GM12875 (cell line): ENCODE data around the gene TSPYL2.

Source experiments
- H3K4me3 ChIP-seq: one replicate; pipeline ENCODE4 v1.5.1; 2011; ENCODE audit warnings: low read depth, low read length, control low read depth
- TF ChIP-seq, protein P1 (sequence below): IDR thresholded peaks from 2 replicates; pipeline ENCODE4 v1.5.1; 2011; ENCODE audit warnings: low read depth, mild to moderate bottlenecking, control low read depth, inconsistent platforms, low read length, moderate library complexity, borderline replicate concordance; ENCODE audit not compliant: insufficient read depth

TSPYL2 gene

DNA sequence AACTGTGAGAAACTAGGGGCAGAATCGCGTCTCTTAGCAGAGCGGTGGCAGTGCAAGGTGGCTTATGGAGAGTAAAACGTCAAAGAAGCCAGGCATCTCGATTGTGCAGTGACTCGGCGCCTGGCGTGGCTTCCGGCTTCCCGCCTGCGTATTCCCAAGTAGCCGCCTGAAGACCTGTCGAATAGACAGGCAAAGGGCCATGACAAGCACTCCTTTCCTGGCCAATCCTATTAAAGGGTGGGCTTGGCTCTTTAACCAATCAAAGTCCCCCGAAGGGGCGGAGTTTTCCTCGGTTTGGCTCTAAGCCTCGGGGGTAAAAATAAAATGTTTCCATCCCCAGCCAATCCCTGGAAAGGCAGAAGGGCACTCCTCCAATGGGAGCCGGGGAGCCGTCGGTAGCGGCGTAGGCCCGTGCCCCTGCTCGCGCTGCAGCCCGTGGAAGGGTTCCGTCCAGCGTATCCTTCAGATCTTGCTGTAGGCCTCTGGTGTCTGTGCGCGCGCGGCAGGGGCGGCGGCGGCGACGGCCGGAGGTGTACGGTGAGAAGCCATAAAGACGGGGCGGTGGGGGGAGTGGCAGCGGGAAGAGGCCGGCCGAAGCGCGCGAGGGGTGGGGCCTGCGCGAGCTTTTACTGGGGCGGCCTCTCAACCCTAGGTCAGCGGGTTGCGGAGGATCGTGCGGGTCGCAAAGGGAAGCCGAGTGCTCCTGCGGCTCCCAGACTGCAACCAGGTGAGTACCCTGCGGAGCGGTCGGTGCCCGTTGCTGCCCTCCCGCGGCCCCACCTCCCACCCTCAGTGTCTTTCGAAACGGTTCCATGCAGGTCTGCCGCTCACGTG is 11.8 kb downstream of the TSPYL2 start, which contains the start of gene KANTR:
KANTR (plus strand) TSS at position 395 of the 834 bp plus-strand sequence. CDS start 30,131 bp downstream, outside the sequence.
- peak within 1 kb of the TSS; percentile 82 for H3K4me3 ChIP-seq
- TF ChIP-seq, protein P1, sequence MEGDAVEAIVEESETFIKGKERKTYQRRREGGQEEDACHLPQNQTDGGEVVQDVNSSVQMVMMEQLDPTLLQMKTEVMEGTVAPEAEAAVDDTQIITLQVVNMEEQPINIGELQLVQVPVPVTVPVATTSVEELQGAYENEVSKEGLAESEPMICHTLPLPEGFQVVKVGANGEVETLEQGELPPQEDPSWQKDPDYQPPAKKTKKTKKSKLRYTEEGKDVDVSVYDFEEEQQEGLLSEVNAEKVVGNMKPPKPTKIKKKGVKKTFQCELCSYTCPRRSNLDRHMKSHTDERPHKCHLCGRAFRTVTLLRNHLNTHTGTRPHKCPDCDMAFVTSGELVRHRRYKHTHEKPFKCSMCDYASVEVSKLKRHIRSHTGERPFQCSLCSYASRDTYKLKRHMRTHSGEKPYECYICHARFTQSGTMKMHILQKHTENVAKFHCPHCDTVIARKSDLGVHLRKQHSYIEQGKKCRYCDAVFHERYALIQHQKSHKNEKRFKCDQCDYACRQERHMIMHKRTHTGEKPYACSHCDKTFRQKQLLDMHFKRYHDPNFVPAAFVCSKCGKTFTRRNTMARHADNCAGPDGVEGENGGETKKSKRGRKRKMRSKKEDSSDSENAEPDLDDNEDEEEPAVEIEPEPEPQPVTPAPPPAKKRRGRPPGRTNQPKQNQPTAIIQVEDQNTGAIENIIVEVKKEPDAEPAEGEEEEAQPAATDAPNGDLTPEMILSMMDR: no peak

DNA sequence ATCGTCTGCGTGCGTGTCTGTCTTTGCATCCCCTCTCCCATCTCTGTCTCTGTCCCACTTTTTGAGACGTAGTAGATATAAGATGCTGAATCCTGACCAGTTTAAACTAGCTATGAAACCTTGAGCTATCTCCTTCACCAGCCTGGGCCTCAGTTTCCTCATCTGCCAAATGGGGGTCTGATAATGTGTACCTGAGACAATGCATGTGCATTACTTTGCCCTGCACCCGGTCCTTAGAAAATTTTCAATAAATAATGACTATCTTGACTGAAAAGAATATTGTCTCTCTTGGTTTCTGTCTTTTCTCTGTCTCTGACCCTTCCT is 12.4 kb downstream of the TSPYL2 start:
- TF ChIP-seq, protein P1: no peak

DNA sequence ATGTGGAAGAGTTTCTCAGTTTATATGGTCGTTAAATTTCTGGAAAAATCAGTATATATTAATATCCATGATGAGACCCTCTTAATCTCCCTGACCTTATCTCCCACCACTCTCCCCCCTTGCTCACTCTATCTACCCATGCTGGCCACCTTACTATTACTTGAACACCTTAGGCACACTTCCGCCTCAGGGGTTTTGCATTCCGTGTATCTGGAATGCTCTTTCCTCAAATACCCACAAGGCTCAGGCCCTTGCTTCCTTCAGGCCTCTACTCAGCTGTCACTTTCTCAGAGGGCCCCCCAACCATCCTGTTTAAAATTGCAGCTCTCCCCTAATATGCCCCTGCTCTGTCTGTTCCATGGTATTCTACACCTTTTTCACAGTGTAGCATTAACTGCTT is 13.6 kb downstream of the TSPYL2 start:
- TF ChIP-seq, protein P1: no peak

More for the DNA sequence above, 12.4 kb downstream of the TSPYL2 start:
- H3K4me3 ChIP-seq: peak overlapping the region; percentile 82

DNA sequence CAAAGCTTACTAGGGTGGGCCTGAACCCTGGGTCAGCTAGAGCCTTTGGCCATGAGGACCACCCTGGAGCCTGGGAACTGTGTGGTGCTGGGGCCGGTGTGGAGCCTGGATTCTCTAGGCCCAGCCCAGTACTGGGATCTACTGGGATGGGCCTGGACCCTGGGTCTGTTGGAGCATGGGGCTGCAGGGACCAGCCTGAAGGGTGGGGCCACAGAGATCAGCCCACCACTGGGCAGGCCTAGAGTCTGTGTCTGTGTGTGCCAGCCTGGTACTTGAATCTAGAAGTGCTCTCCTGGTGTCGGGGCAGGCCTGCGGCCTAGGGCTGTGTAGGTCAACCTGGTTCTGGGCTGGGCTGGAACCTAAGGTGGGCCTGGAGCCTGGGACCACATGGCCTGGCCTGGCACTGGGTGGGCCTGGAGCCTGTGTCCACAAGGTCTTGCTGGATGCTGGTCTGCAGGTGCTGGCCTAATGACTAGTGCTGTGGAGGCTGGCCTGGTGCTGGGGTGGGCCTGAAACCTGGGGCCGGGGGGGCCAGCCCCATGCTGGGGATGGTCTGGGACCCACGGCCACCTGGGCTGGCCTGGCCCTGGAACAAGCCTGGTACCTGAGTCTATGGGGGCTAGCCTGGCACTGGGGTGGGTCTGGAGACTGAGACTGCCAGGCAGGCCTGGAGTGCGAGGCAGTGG is 32.8 kb downstream of the TSPYL2 start:
- no peak overlapping the region for H3K4me3 ChIP-seq
- TF ChIP-seq, protein P1: no peak

More for the DNA sequence above, 13.6 kb downstream of the TSPYL2 start:
- H3K4me3 ChIP-seq: no peak overlapping the region

DNA sequence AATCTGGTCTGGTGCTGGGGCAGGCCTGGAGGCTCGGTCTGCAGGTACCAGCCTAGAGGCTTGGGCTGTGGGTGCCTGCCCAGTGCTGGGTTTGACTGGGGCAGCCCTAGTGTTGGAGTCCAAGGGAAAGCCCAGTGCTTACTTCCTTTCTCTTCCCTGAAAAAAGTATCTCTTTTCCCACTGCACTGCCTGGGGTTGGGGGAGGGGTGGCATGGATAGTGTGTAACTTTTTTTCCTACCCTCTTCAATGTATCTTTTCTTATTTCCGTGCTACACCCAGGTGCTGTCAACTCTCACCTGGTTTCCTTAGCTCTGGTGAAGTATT is 33.3 kb downstream of the TSPYL2 start:
- TF ChIP-seq, protein P1: no peak
- H3K4me3 ChIP-seq: no peak overlapping the region

DNA sequence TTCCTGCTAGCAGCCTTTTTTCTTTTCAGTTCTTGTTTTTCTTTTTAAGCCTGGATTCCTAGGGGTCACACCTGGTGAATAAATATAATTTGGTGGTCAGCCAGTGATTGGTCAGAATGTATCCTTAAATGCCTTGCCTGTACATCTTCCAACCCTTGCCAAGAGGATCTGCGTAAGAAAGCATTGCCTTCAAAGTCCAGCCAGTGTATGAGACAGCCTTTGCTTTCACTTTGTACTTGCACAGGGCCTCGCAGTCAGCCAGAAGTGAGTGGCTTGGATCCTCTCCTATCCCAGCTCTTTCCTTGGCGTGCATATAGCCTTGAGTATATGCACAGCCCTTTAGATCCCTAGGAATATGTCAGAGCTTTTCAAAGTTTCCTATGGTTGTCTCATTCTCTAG is 33.9 kb downstream of the TSPYL2 start:
- no peak overlapping the region for H3K4me3 ChIP-seq
- TF ChIP-seq, protein P1: no peak

DNA sequence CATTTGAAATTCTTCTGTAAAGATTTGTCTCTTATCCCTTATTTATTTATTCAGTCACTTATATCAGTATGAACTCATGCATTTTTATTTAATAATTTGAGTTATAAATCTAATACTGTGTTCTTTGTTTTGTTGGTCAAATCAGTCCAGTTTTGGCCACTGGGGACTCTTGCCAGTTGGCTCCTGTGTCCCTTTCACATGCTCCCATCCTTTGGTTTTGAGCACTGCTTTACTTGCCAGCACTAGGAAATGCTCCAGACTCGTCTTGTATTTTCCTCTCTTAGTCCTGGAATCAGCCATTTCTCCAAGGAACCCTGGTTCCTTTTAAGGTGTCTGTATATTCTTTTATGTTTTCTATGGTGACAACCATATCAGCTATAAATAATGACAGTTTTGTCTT is 39.8 kb downstream of the TSPYL2 start:
- H3K4me3 ChIP-seq: no peak overlapping the region
- TF ChIP-seq, protein P1: no peak
